Endodermal cell (in vitro differentiated cells): ENCODE data around the gene IMMP2L. TPM values are rescaled to one million over a fixed set of nuclear protein-coding genes. Genes with fewer than 3 reads are reported as not detected.
A peak's percentile ranks its signal among the peaks of the same experiment; 100 is the strongest.

Experiments
- DNase-seq: peaks from one replicate; pipeline ENCODE4 v3.0.0-alpha.2; 2017
- H3K27ac ChIP-seq: 2 replicates; pipeline ENCODE4 v1.5.1; 2013; ENCODE audit warnings: mild to moderate bottlenecking, low read depth, low read length, moderate library complexity
- H3K27me3 ChIP-seq: 2 replicates; pipeline ENCODE4 v1.6.1; 2013; ENCODE audit warnings: mild to moderate bottlenecking, low read length, moderate library complexity; ENCODE audit not compliant: insufficient read depth, control insufficient read depth, poor library complexity, severe bottlenecking
- H3K36me3 ChIP-seq: 2 replicates; pipeline ENCODE4 v1.7.0; 2013; ENCODE audit warnings: mild to moderate bottlenecking, low read length, moderate library complexity; ENCODE audit not compliant: control insufficient read depth, insufficient read depth
- H3K4me1 ChIP-seq: one replicate; pipeline ENCODE4 v1.7.0; 2013; ENCODE audit warnings: low read length; ENCODE audit not compliant: control insufficient read depth, insufficient read depth
- H3K4me3 ChIP-seq: 2 replicates; pipeline ENCODE4 v1.5.1; 2013; ENCODE audit warnings: mild to moderate bottlenecking, low read length, moderate library complexity
- H3K9ac ChIP-seq: 2 replicates; pipeline ENCODE4 v1.6.1; 2013; ENCODE audit warnings: mild to moderate bottlenecking, low read length, moderate library complexity; ENCODE audit not compliant: poor library complexity, severe bottlenecking; ENCODE audit errors: extremely low read depth
- H3K9me3 ChIP-seq: 2 replicates; pipeline ENCODE4 v1.6.1; 2013; ENCODE audit warnings: mild to moderate bottlenecking, low read length, moderate library complexity; ENCODE audit not compliant: control insufficient read depth
- H3K27ac Mint-ChIP-seq: 2 replicates; pipeline ENCODE4 v1.8.0; 2020; ENCODE audit warnings: mixed read lengths
- H3K27me3 Mint-ChIP-seq: 2 replicates; pipeline ENCODE4 v1.8.0; 2021; ENCODE audit warnings: mild to moderate bottlenecking, mixed read lengths; ENCODE audit not compliant: insufficient read depth
- H3K36me3 Mint-ChIP-seq: 2 replicates; pipeline ENCODE4 v1.8.0; 2020; ENCODE audit warnings: low read depth, mixed read lengths
- H3K4me1 Mint-ChIP-seq: 2 replicates; pipeline ENCODE4 v1.8.0; 2020; ENCODE audit warnings: mixed read lengths
- H3K4me3 Mint-ChIP-seq: 2 replicates; pipeline ENCODE4 v1.8.0; 2020; ENCODE audit warnings: mild to moderate bottlenecking, moderate library complexity, mixed read lengths
- H3K9me3 Mint-ChIP-seq: 2 replicates; pipeline ENCODE4 v1.8.0; 2020; ENCODE audit warnings: mild to moderate bottlenecking, mixed read lengths
- WGBS, 2 experiments: methylation state at CpG; one replicate each; pipeline versions ENCODE4 v1.1.5 to v1.1.7; 2013; ENCODE audit warnings: missing lambda C conversion rate in 2 of 2, mixed read lengths in 1 of 2; ENCODE audit not compliant: insufficient coverage in 1 of 2, insufficient read length in 1 of 2; 5-methylcytosine and 5-hydroxymethylcytosine counted together
- total RNA-seq, 2 donors: library from RNA; stranded (reverse); fragmentation: NEBNext Ultra II Directional in 1 of 2; extraction: Animal tissue kit (Norgen Biotek cat#: 25700) in 1 of 2; gene quantifications; 2 replicates in 1 of 2; 3 replicates in 1 of 2; pipeline ENCODE4 v1.2.1, GENCODE V29; 2021
- TF ChIP-seq, protein P1 (sequence below): fragments of 200-600 bp; sonication (generic); conservative IDR thresholded peaks from 2 replicates; pipeline ENCODE4 v1.5.0; 2021; ENCODE audit warnings: antibody characterized with exemption, mild to moderate bottlenecking

IMMP2L gene
- total RNA-seq, 2 donors from 2014 or later, result 17.7 to 19.4 TPM

DNA sequence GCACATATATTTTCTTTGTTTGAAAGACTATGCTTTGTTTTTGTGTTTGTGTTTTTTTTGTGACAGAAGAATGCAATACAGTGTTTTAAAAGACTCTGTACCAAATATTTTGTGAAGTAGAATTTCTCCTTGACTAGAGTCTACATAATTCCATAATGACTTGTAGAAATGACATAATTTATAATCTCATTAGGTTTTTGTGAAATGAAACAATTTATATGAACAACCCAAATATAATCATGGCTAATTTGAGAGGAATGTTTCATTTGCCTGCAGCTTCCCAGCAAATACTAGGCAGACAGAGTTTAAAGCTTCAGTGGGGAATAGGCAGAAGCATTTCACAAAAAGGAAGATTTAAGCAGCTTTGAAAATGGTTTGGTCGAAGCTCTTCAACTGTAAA is 686.9 kb downstream of the IMMP2L start:
- H3K4me3 ChIP-seq, result no peak overlapping the region
- Mint-ChIP-seq H3K4me1 (no peaks in the 10 kb centered on the region), H3K36me3 (no peaks in the 10 kb centered on the region), H3K9me3 (no peaks in the 10 kb centered on the region), H3K4me3 (no peak overlapping the region), H3K27me3 (no peaks in the 10 kb centered on the region), H3K27ac (no peak overlapping the region)
- WGBS, 2 experiments, result 95 to 100% methylated on average over 1 of the region's 1 CpG
- no peaks in the 10 kb centered on the region for H3K27me3 ChIP-seq
- no peaks in the 10 kb centered on the region for H3K36me3 ChIP-seq
- no peak overlapping the region for H3K27ac ChIP-seq
- TF ChIP-seq, protein P1, sequence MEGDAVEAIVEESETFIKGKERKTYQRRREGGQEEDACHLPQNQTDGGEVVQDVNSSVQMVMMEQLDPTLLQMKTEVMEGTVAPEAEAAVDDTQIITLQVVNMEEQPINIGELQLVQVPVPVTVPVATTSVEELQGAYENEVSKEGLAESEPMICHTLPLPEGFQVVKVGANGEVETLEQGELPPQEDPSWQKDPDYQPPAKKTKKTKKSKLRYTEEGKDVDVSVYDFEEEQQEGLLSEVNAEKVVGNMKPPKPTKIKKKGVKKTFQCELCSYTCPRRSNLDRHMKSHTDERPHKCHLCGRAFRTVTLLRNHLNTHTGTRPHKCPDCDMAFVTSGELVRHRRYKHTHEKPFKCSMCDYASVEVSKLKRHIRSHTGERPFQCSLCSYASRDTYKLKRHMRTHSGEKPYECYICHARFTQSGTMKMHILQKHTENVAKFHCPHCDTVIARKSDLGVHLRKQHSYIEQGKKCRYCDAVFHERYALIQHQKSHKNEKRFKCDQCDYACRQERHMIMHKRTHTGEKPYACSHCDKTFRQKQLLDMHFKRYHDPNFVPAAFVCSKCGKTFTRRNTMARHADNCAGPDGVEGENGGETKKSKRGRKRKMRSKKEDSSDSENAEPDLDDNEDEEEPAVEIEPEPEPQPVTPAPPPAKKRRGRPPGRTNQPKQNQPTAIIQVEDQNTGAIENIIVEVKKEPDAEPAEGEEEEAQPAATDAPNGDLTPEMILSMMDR, result no peak
- no peak overlapping the region for H3K9ac ChIP-seq
- no peak for DNase-seq
- H3K9me3 ChIP-seq, result no peaks in the 10 kb centered on the region
- H3K4me1 ChIP-seq, result no peaks in the 10 kb centered on the region

DNA sequence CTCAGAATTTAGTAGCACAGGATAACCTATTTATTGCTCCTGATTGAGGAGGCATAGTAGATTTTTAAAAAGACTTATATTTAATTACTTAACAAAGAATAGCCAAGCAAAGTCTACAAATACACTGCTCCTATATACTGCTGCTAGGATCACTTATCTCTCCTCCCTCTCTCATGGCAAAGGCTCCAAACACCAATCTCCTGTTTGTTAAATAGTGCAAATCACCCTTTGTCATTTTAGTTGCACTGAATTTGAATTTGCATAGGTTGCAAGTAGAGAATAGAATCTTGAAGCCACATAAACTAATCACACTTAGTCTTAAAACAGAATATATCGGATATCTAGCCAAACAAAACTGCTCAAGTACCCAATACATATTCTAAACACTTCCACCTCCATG is 690.4 kb downstream of the IMMP2L start:
- Mint-ChIP-seq H3K27me3 (no peaks in the 10 kb centered on the region), H3K4me3 (no peak overlapping the region), H3K4me1 (no peaks in the 10 kb centered on the region), H3K27ac (no peak overlapping the region), H3K36me3 (no peaks in the 10 kb centered on the region), H3K9me3 (no peaks in the 10 kb centered on the region)
- H3K9ac ChIP-seq, result no peak overlapping the region
- H3K4me1 ChIP-seq, result no peaks in the 10 kb centered on the region
- no peak overlapping the region for H3K27ac ChIP-seq
- no peaks in the 10 kb centered on the region for H3K36me3 ChIP-seq
- TF ChIP-seq, protein P1, result no peak
- no peak overlapping the region for H3K4me3 ChIP-seq
- no peaks in the 10 kb centered on the region for H3K9me3 ChIP-seq
- DNase-seq, result no peak
- no peaks in the 10 kb centered on the region for H3K27me3 ChIP-seq
- whole genome bisulfite sequencing, 2 experiments, result 71 to 77% methylated on average over 1 of the region's 1 CpG

DNA sequence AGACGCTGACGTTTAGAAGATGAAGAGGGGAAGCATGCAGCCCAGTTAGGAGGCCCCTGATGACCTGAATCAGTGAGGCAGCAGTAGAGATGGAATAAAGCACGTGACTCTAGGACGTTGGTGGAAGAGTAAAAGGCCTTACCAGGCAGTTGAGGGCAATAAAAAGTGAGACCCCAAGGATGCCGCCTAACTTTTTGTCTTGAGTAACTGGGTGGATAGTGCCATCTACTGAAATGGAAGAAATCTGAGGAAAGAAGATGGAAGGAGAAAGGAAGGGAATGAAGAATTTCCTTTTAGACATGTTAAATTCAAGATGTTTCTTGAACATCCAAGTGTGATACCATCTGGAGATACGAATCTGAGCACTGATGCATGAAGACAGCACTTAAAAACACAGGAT is 691.4 kb downstream of the IMMP2L start:
- TF ChIP-seq, protein P1, result peak; percentile 65
- no peaks in the 10 kb centered on the region for H3K4me1 Mint-ChIP-seq
- no peak overlapping the region for H3K4me3 Mint-ChIP-seq
- Histone ChIP-seq H3K9me3 (no peaks in the 10 kb centered on the region), H3K36me3 (no peaks in the 10 kb centered on the region), H3K4me1 (no peaks in the 10 kb centered on the region), H3K27ac (no peak overlapping the region), H3K4me3 (no peak overlapping the region), H3K27me3 (no peaks in the 10 kb centered on the region), H3K9ac (no peak overlapping the region)
- 82 to 84% methylated on average over 5 to 6 of the region's 6 CpGs for WGBS, 2 experiments
- no peak for DNase-seq
- no peaks in the 10 kb centered on the region for H3K27me3 Mint-ChIP-seq
- no peaks in the 10 kb centered on the region for H3K9me3 Mint-ChIP-seq
- no peak overlapping the region for H3K27ac Mint-ChIP-seq
- no peaks in the 10 kb centered on the region for H3K36me3 Mint-ChIP-seq
